ENCODE results near the gene ARHGEF18.

DNA sequence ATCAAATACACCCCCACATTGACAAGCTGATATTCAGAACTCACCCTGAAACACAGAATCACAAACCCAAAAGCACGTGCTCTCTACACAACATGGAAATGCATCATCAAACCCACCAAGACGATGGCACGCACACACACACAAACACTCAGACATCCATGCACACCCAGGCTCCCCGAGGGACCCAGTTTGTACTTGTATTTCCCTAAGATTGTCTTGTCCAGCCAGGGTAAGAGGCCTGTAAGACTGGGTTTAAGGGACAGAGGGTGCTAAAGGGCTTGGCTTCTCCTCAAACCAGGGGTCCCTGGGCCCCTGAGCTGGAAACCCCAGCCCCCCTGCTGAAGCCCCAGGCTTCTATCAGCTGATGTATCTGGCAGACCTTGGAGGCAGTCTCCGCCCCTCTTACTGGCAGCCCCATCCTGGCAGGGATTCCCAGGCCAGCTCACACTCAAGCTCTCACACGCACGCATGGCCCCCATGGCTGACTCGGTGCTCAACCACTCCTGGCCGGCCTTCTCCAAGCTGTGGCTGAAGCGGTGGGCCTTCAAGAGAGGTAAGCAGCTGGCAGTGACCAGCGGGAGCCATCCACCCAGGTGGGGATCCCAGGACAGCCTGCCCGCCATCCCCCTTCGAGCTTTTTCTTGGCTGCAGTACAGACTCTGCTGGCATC is 6.5 kb downstream of the ARHGEF18 start:
- TF ChIP-seq, protein P1, sequence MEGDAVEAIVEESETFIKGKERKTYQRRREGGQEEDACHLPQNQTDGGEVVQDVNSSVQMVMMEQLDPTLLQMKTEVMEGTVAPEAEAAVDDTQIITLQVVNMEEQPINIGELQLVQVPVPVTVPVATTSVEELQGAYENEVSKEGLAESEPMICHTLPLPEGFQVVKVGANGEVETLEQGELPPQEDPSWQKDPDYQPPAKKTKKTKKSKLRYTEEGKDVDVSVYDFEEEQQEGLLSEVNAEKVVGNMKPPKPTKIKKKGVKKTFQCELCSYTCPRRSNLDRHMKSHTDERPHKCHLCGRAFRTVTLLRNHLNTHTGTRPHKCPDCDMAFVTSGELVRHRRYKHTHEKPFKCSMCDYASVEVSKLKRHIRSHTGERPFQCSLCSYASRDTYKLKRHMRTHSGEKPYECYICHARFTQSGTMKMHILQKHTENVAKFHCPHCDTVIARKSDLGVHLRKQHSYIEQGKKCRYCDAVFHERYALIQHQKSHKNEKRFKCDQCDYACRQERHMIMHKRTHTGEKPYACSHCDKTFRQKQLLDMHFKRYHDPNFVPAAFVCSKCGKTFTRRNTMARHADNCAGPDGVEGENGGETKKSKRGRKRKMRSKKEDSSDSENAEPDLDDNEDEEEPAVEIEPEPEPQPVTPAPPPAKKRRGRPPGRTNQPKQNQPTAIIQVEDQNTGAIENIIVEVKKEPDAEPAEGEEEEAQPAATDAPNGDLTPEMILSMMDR (IDR thresholded peaks at IDR 0.05): no peak
- TF ChIP-seq POLR2A (IDR thresholded peaks at IDR 0.05) (no peak), EP300 (IDR thresholded peaks at IDR 0.05) (no peak), POLR2AphosphoS5 (IDR thresholded peaks at IDR 0.05) (no peak)

Data from gastroesophageal sphincter (tissue), 3 donors.